Measurements from ENCODE around the gene PDE11A.

DNA sequence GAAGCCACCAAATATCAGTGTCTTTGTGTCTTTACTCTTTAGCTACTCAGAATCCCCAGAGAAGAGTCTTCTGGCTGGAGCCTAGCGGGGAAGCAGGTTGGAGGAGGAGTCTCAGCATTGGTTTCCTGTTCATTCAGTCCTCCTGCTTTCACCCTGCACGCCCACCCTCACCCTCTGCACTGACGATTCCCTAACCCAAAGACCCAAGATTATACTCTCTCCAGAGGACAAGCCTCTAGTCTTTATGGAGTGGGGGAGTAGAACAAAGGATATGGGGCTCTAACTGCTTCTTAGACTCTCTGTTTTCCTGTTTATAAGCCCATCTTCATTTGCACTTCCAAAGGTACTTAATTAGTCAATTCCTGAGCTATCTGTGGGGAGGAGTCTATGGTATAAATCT lies 341.2 kb downstream of the PDE11A start:
- TF ChIP-seq, protein P1, sequence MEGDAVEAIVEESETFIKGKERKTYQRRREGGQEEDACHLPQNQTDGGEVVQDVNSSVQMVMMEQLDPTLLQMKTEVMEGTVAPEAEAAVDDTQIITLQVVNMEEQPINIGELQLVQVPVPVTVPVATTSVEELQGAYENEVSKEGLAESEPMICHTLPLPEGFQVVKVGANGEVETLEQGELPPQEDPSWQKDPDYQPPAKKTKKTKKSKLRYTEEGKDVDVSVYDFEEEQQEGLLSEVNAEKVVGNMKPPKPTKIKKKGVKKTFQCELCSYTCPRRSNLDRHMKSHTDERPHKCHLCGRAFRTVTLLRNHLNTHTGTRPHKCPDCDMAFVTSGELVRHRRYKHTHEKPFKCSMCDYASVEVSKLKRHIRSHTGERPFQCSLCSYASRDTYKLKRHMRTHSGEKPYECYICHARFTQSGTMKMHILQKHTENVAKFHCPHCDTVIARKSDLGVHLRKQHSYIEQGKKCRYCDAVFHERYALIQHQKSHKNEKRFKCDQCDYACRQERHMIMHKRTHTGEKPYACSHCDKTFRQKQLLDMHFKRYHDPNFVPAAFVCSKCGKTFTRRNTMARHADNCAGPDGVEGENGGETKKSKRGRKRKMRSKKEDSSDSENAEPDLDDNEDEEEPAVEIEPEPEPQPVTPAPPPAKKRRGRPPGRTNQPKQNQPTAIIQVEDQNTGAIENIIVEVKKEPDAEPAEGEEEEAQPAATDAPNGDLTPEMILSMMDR (IDR thresholded peaks at IDR 0.05; ENCODE audit: low read depth, low read length, missing input control), result no peak
- TF ChIP-seq YY1 (IDR thresholded peaks at IDR 0.05), result no peak
- TF ChIP-seq, protein P2, sequence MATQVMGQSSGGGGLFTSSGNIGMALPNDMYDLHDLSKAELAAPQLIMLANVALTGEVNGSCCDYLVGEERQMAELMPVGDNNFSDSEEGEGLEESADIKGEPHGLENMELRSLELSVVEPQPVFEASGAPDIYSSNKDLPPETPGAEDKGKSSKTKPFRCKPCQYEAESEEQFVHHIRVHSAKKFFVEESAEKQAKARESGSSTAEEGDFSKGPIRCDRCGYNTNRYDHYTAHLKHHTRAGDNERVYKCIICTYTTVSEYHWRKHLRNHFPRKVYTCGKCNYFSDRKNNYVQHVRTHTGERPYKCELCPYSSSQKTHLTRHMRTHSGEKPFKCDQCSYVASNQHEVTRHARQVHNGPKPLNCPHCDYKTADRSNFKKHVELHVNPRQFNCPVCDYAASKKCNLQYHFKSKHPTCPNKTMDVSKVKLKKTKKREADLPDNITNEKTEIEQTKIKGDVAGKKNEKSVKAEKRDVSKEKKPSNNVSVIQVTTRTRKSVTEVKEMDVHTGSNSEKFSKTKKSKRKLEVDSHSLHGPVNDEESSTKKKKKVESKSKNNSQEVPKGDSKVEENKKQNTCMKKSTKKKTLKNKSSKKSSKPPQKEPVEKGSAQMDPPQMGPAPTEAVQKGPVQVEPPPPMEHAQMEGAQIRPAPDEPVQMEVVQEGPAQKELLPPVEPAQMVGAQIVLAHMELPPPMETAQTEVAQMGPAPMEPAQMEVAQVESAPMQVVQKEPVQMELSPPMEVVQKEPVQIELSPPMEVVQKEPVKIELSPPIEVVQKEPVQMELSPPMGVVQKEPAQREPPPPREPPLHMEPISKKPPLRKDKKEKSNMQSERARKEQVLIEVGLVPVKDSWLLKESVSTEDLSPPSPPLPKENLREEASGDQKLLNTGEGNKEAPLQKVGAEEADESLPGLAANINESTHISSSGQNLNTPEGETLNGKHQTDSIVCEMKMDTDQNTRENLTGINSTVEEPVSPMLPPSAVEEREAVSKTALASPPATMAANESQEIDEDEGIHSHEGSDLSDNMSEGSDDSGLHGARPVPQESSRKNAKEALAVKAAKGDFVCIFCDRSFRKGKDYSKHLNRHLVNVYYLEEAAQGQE (IDR thresholded peaks at IDR 0.05), result no peak
- no peak for TF ChIP-seq EGR1 (IDR thresholded peaks at IDR 0.05; ENCODE audit: low read depth in 2 of 2)
- no peak for TF ChIP-seq RAD21 (IDR thresholded peaks at IDR 0.05)
- TF ChIP-seq TAF1 (conservative IDR thresholded peaks at IDR 0.05), result no peak
- TF ChIP-seq GABPA (IDR thresholded peaks at IDR 0.05 in 1 of 2, conservative IDR thresholded peaks at IDR 0.05 in 1 of 2), result no peak
- TF ChIP-seq, protein P3, sequence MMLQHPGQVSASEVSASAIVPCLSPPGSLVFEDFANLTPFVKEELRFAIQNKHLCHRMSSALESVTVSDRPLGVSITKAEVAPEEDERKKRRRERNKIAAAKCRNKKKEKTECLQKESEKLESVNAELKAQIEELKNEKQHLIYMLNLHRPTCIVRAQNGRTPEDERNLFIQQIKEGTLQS (IDR thresholded peaks at IDR 0.05), result no peak
- TF ChIP-seq SP1 (IDR thresholded peaks at IDR 0.05), result no peak
- TF ChIP-seq, protein P4, sequence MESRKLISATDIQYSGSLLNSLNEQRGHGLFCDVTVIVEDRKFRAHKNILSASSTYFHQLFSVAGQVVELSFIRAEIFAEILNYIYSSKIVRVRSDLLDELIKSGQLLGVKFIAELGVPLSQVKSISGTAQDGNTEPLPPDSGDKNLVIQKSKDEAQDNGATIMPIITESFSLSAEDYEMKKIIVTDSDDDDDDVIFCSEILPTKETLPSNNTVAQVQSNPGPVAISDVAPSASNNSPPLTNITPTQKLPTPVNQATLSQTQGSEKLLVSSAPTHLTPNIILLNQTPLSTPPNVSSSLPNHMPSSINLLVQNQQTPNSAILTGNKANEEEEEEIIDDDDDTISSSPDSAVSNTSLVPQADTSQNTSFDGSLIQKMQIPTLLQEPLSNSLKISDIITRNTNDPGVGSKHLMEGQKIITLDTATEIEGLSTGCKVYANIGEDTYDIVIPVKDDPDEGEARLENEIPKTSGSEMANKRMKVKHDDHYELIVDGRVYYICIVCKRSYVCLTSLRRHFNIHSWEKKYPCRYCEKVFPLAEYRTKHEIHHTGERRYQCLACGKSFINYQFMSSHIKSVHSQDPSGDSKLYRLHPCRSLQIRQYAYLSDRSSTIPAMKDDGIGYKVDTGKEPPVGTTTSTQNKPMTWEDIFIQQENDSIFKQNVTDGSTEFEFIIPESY (IDR thresholded peaks at IDR 0.05), result no peak
- TF ChIP-seq, protein P5, sequence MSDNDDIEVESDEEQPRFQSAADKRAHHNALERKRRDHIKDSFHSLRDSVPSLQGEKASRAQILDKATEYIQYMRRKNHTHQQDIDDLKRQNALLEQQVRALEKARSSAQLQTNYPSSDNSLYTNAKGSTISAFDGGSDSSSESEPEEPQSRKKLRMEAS (IDR thresholded peaks at IDR 0.05), result no peak
- TF ChIP-seq FOXA1 (IDR thresholded peaks at IDR 0.05), result no peak
- TF ChIP-seq RXRA (IDR thresholded peaks at IDR 0.05), result no peak
- TF ChIP-seq JUND (IDR thresholded peaks at IDR 0.05), result no peak
